CD4-positive, alpha-beta T cell treated with Interleukin-10 for 1 hour (primary cell): ENCODE results near the gene DHX40.
A peak's percentile ranks its signal among the peaks of the same experiment; 100 is the strongest.
"Not testable (repeated sequence)": the region's sequence is repeated elsewhere in the genome, so short reads cannot be mapped to it uniquely, and the experiment has no call there.

ENCODE experiments used
- DNase-seq: peaks from one replicate; pipeline ENCODE4 v3.0.0-alpha.2; 2020

DHX40 gene, protein sequence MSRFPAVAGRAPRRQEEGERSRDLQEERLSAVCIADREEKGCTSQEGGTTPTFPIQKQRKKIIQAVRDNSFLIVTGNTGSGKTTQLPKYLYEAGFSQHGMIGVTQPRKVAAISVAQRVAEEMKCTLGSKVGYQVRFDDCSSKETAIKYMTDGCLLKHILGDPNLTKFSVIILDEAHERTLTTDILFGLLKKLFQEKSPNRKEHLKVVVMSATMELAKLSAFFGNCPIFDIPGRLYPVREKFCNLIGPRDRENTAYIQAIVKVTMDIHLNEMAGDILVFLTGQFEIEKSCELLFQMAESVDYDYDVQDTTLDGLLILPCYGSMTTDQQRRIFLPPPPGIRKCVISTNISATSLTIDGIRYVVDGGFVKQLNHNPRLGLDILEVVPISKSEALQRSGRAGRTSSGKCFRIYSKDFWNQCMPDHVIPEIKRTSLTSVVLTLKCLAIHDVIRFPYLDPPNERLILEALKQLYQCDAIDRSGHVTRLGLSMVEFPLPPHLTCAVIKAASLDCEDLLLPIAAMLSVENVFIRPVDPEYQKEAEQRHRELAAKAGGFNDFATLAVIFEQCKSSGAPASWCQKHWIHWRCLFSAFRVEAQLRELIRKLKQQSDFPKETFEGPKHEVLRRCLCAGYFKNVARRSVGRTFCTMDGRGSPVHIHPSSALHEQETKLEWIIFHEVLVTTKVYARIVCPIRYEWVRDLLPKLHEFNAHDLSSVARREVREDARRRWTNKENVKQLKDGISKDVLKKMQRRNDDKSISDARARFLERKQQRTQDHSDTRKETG

DNA sequence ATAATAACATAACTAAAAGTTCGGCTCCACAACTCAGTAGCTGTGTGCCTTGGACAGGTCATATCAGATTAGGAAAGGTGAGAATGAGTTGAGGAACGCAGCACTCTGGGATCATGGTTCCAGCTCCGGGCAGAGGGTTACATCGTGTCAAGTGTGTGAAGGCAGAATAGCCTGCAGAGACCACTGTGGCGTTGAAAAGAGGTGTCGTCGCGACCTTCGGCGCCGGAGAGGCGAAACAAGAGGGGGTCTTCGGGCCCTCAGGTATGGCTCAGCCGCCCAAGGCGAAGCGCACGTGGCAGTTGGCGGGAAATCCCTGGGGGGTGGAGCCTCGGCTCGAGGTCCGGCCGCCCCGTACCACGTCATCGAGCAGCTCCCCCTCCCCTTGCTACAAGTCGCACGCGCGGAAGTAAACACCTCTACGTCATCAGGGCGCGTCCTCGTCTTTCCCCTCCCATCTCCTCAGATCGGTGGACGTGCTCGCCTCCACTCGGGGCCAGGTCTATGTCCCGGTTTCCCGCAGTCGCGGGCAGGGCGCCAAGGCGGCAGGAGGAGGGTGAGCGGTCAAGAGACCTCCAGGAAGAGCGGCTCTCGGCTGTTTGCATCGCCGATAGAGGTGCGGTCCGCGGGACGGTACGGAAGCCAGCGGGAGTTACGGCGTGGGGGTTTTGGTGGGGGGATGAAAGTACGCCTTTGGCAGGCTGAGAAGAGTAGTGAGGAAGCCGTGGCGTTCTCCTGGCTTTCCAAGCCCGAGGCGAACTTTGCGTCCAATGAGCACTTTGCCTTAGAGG is at the start of gene DHX40:
TSS of gene DHX40 (plus strand) at position 440 of the 788 bp plus-strand sequence. CDS start at position 502, 62 bp downstream.
- DNase-seq: peak; percentile 95

DNA sequence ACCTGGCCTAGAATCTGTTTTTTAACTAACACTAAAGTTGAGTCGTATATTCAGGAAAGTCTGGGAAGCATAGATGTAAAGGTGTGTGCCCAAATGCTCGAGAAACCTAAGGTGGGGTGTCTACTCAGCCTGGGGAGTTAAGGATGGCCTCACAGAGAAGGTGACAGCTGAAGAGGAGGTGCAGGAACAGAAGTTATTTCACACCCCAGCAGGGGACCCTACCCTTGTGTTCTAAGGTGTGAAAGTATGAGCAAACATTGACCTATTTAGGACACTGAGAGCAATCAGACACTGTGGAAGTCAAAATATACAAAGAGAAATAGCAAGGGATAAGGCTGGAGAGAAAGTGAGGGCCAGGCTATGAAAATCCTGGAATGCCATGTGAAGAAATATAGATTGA is 49.0 kb upstream of the DHX40 start:
- no peak for DNase-seq

DNA sequence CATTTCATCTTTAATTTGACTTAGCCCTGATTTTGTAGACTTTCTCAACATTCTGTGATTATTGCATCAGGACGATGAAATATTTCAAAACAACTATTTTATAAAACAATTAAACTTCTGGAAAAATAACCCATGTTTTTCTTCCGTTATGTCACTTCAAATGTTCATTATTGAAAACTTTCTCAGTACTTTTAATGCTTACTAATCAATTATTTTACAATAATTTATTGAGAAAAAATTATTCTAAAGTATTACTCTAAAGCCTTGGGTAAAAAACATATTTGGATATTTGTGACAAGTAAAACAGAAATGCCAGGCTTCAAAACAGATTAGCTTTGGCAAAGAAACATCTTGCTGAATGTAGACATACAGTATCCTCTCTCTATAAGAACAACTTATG is 46.3 kb upstream of the DHX40 start:
- DNase-seq: no peak

DNA sequence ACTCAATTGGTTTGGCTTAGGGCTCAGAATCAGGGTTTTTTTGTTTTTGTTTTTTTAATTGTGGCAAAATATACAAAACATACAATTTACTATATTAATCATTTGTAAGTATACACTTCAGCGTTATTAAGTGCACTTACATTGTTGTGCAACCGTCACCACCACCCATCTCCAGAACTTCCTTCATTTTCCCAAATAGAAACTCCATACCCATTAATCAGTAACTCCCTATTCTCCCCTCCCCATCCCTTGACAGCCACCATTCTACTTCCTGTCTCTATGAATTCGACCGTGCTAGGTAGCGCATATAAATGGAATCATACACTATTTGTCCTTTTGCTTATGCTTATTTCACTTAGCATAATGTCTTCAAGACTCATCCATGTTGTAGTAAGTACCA is 45.2 kb upstream of the DHX40 start:
- no peak for DNase-seq

DNA sequence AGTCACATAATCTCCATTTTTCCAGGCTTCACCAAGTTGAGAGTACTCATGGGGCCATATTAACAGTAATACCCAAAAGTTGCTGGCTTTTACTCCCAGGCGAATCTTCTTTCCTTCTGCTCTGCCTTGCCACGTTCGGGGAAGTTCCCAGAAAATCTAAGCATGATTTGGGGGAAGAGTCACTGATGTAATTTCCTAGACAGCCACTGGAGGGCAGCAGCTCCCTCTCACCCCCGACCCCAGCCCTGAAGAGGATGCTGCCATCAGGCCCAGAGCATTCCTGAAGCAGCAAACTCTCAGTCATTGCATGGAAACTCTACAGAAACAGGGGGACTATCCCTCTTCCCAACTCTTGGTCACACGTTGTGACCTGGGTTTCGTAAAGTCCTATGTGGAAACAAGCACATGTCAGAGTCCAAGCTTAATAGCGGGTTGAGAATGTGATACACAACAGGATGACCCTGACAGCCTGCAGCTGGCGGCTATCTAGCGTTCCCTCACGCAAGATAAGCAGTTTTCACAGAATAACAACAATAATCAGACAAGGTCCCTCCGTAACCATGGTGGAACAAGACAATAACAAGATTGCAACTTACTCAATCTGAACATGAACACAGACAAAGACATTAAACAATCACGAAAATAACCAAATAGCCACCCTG is 43.8 kb upstream of the DHX40 start:
- DNase-seq: peak; percentile 57

DNA sequence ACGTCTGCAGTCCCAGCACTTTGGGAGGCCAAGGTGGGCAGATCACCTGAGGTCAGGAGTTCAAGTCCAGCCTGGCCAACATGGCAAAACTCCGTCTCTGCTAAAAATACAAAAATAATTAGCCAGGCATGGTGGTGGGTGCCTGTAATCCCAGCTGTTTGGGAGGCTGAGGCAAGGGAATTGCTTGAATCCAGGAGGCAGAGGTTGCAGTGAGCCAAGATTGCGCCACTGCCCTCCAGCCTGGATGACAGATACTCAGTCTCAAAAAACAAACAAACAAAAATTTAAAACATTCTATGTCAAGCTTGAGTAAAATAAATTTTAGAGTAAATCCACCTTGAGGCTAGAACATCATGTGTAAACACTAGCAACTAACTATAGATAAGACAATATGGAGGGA is 40.5 kb upstream of the DHX40 start:
- DNase-seq: not testable (repeated sequence)

DNA sequence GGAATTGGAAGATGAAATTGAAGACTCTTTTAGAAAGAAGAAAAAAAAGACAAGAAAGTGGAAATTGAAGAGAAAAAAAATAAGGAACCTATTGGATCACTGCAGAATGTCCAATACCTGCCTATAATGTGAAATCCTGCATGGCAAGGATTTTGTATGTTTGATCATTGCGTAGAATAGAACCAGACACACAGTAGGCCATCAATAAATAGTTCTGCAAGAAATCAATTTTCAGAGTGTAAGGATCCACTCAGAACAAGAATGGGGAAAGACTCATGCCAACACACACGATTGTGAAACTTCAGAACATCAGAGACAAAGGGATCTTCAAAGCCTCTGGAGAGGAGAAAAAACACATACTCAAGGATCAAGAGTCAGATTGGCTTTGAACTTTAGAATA is 39.7 kb upstream of the DHX40 start:
- no peak for DNase-seq

DNA sequence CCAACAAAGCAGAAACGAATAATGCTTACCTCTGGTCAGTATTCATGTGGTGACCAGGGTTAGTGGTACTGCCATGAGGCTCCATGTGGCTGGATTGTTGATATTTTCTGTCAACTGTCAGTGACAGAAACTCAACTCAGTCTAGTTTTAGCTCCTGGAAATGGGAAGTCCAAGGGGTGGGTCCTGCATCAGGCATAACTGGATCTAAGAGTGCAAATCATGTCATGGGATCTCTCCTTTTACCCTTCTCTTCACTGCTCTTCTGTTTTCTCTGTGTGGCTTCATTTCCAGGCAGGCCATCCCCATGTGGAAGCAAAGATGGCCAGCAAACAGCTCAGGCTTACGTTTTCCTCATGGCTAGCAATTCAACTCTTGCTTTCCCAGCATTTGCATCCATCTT is 39.0 kb upstream of the DHX40 start:
- no peak for DNase-seq

DNA sequence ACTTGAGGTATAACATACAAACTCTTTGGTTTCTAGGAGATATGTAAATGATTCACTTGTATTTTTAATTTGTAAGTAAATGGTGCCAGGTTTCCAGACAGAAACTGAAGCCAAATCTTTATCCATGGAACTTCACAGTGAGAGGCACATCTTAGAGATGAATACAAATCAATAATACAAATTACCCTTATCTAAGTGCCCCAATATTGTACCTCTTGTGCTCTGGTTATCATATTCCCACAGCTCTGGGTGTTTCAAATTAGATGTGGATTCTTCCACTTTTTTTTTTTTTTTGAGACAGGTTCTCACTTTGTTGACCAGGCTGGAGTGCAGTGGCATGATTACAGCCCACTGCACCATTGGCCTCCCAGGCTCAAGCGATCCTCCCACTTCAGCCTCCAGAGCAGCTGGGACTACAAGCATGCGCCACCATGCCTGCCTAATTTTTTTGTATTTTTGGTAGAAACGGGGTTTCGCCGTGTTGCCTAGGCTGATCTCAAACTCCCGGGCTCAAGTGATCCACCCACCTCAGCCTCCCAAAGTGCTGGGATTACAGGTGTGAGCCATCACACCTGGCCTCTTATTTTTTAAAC is 38.0 kb upstream of the DHX40 start:
- no peak for DNase-seq

DNA sequence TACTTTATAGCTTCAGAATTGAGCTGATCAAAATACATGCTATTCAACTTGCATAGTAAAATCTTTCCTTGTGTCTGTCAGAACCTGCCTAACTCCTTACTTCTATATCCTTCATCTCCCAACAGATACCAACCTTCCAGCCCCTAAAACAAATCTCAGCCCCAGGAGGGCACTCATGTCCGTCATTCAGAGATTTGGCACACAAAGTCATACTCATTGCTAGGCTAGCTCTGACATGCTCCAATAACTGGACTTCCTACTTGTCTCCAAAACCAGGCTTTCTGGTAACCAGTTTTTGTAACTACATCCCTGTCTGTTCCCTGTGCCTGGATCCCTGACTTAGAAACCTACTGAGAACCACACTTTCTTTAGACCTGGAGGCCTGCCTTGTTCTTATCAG is 37.5 kb upstream of the DHX40 start:
- DNase-seq: no peak

DNA sequence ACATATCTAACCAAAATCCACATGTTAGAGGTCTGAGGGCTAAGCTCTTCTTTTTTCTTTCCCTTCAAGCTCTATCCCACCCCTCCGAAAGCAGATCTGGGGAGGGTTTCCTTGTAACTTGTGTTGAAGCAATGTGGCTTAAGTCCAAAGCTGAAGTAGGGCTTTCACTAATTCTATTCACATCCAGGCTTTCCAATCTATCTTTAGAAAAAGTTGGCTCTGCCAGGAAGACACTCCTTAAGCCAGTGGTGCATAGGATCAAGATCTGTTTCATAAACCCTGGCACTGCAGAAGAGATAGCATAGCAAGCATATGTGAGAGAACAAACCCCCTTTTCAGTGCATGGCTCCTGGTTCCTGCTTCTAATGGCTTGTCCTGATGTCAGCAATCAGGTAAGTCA is 34.9 kb upstream of the DHX40 start:
- DNase-seq: no peak

DNA sequence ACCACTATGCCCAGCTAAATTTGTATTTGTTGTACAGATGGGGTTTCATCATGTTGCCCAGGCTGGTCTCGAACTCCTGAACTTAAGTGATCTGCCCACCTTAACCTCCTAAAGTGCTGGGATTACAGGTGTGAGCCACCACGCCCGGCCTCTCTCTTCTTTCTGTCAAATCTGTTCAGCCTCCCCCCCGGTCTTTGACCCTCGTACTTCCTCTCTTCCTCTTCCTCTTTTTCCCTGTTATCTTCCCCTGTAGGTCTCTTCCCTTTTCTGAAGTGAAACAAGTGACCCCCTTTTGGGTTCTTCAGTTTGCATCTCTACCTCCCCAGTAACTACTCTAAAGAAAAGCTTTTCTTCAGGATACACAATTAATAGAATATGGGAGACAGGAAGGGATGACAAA is 31.7 kb upstream of the DHX40 start:
- DNase-seq: no peak

DNA sequence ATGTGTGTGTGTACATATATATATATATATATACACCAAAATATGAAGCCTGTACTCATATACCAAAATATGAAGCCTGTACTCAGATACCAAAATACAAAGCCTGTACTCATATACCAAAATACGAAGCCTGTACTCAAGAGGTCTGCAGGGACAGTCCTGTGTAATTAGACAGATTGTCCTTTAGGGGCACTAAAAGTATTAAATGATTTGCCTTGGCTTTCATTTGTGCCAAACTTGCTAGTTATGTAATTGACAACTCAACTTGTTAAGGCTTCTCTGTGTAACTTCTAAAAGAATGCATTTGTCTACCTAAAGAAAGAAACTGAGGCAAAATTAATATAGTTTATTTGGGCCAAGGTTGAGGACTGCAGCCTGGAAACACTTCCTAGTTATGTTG is 30.8 kb upstream of the DHX40 start:
- no peak for DNase-seq

DNA sequence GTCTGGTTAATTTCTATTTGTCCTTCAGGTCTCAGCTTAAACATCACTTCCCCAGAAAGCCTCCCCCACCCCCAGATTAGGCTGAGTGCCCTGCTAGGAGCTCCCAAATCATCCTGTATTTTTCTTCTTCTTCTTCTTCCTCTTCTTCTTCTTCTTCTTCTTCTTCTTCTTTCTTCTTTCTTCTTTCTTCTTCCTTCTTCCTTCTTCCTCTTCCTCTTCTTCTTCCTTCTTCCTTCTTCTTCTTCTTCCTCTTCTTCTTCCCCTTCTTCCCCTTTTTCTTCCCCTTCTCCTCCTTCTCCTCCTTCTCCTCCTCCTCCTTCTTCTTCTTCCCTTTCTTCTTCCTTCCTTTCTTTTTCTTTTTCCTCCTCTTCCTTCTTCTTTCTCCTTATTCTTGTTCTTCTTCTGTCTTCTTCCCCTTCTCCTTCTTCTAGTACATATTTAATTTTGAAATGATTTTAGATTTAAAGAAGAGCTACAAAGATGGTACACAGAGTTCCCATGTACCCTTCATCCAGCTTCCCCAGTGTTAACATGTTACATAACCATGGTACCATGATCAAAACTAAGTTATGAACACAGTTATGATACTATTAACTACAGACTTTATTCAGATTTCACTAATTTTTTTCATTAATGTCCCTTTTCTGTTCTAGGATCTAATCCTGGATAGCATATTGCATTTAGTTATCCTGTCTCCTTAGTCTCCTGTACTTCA is 27.1 kb upstream of the DHX40 start:
- no peak for DNase-seq

DNA sequence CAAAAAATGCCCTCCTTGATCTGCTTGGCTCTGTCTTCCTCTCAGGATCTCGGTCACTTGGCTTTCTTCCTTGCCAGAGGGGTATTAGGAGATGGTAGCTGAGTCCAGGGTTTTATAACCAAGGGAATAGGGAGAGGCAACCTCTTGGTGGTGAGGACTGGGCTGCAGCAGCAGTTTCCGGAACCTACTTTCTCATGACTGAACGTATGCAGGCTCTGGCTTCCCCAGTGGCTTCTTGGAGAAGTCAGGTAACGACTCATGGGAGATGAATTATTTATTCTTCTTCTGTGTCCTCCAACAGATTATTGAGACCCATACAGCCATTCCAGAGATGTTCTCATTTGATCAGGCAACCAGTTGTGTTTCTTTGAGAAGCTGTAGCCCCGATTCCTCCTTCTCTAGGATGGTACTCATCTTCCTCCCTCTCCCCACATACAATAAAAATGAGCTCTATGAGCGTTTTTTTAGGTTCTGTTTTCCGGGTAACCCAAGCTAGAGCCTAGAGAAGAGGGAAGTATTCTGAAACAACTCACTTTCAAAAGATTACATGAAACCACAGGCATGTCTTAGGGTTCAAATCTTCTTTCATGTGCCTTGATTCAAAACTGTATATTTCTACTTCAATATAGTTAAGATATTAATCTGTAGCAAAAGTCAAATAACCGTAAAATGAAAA is 22.3 kb upstream of the DHX40 start:
- DNase-seq: no peak

DNA sequence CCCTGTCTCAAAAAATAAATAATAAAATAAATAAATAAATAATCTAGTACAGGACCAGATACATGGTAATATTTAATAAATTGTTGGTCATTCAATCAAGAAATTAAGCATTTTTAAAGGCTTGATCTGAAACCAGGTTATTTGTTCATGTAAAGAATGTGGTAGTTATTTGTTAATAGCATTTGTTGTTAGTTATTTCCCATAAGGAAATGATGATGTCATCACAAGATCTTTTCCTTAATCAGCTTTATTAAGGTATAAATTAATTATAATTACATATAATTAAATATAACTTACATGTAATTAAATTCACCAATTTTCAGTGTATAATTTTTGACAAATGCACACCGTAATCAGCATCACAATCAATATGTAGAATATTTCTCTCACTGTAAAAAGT is 19.5 kb upstream of the DHX40 start:
- no peak for DNase-seq

DNA sequence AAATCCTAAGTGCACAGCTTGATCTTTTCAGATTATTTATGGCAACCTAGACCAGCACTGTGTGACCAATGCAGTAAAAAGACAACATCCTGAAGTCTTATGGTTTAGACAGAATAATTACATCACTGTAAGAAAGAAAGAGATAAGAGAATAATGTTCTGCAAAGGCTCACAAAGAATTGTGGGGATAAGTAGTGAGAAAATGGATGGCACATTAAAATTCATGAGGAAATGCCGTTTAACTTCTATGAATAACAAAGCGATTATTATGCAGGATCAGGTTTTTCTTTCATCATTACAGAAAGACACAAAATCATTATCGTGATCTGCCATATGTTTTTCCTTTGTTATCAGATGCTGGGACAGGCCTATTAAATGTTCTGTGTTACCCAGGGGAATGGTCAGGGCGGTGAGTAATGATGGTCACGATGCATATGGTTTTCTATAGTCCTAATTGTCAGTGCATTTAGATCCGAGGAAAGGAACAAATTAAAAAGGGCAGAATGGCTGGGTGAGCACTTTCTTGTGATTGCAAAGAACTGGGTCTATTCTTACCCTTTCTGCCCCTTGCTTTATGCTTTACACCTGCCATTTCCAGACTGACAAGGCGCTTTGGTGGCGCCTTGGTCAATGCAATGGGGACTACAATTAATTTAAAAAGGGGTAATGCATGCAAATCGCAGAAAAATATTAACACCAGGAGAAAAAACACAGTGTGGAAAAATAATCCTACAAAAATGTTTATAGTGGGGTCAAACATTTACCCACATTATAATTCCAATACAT is 18.1 kb upstream of the DHX40 start:
- DNase-seq: no peak

DNA sequence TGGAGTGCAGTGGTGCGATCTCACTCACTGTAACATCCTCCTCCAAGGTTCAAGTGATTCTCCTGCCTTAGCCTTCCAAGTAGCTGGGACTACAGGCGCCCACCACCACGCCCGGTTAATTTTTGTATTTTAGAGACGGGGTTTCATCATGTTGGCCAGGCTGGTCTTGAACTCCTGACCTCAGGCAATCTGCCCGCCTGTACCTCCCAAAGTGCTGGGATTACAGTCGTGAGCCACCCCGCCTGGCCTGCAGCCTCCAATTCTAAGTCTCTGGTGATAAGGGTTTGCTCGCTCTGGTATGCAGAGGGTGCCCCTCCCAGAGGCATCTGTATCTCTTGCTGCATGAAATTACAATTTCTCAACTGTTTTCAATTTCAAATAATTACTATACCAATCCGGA is 16.4 kb upstream of the DHX40 start:
- DNase-seq: not testable (repeated sequence)

DNA sequence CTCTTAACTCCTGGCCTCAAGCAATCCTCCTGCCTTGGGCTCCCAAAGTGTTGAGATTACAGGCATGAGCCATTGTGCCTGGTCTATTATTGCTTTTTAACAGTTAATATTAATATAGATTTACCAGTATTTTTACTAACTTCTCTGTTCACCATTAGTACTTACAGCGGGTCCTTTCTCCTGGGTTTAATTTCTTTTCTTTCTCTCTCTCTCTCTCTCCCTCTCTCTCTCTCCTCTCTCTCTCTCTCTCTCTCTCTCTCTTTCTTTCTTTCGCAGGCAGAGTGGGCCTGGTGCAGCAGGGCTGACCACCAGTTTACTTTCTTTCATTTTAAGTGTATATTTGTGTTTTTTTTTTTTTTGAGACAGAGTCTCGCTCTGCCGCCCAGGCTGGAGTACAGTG is 14.7 kb upstream of the DHX40 start:
- DNase-seq: no peak

DNA sequence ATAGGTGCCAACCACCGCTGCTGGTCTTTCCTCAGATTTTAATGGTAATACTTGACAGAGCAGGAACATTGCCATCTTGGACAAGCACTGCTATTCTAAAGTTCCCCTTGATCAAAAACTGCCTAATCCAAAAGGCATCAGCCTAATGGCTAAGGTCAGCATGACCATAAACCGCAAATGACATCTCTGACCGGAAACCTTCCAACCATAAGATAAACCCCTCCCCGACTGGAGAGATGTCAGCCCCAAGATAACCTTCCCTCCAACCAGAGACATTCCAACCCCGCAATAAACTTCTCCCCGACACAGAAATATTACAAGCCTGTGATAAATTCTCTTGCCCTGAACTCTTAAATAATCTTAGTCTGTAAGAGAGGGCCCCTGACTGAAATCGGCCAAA is 7.4 kb upstream of the DHX40 start:
- DNase-seq: no peak

DNA sequence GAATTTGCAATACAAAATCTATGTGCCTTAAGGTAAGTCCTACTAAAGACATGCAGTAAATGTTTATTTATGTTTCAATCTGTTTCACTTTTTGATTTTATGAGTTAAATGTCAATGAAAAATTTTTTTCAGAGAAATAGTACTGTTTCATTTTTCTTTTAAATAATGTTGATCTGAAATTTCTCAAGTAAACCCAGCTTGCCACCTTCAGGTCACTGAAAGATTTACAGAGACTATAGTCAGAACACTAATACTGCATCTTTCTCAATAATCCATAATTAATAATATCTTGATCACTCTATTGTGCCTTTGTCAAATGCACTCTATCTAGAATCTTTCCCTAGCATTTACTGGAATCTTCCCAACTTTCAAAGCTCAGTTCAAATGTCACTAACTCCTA is 6.5 kb upstream of the DHX40 start:
- no peak for DNase-seq
